Effector CD8-positive, alpha-beta T cell (primary cell): ENCODE measurements around the gene CORO6.

ENCODE experiments used
- DNase-seq: peaks from one replicate; lab custom pipeline; 2025; lab: John Stamatoyannopoulos, UW

The CORO6 gene

GRCh38 chr17:29612404-29613280, 10.1 kb downstream of the CORO6 start:
- DNase-seq, result no peak

GRCh38 chr17:29612094-29612403, 10.7 kb downstream of the CORO6 start:
- no peak for DNase-seq

GRCh38 chr17:29611351-29612093, 11.2 kb downstream of the CORO6 start:
- DNase-seq, result no peak

GRCh38 chr17:29610395-29610794, 12.3 kb downstream of the CORO6 start:
- DNase-seq, result no peak

- DNase-seq, result no peak
Measured at GRCh38 chr17:29608986-29609385, 13.7 kb downstream of the CORO6 start.

- DNase-seq, result no peak
Measured at GRCh38 chr17:29607557-29608195, 15.0 kb downstream of the CORO6 start.

GRCh38 chr17:29603109-29603674, 19.5 kb downstream of the CORO6 start:
- no peak for DNase-seq

GRCh38 chr17:29597361-29598172, 25.1 kb downstream of the CORO6 start:
- no peak for DNase-seq

- DNase-seq, result no peak
Measured at GRCh38 chr17:29596811-29597210, 25.9 kb downstream of the CORO6 start.

GRCh38 chr17:29595943-29596774, 26.6 kb downstream of the CORO6 start:
- DNase-seq, result no peak

GRCh38 chr17:29595107-29595942, 27.4 kb downstream of the CORO6 start:
- no peak for DNase-seq

GRCh38 chr17:29594519-29595090, 28.1 kb downstream of the CORO6 start:
- no peak for DNase-seq

GRCh38 chr17:29593591-29594518, 28.9 kb downstream of the CORO6 start:
- DNase-seq, result no peak

- DNase-seq, result no peak
Measured at GRCh38 chr17:29592850-29593551, 29.7 kb downstream of the CORO6 start, which contains the start of gene ANKRD13B. Gene ANKRD13B (plus strand): TSS chr17:29593132. CDS start chr17:29593622, 490 bp downstream.

GRCh38 chr17:29591737-29592608, 30.7 kb downstream of the CORO6 start:
- peak; percentile 64 for DNase-seq

- no peak for DNase-seq
Measured at GRCh38 chr17:29591146-29591736, 31.5 kb downstream of the CORO6 start.
